GM06990 (cell line): ENCODE data around the gene SMTNL1.

Source experiments
- DNase-seq: peaks from one replicate; pipeline ENCODE4 v3.0.0-alpha.2; 2011; ENCODE audit not compliant: insufficient read length; ENCODE audit errors: extremely low read depth
- H3K27me3 ChIP-seq: replicated peaks from 2 replicates; pipeline ENCODE4 v1.6.0; 2011; ENCODE audit warnings: low read length; ENCODE audit not compliant: control insufficient read depth, insufficient read depth
- H3K36me3 ChIP-seq: 2 replicates; pipeline ENCODE4 v1.5.1; 2011; ENCODE audit warnings: low read length; ENCODE audit not compliant: control insufficient read depth, insufficient read depth
- H3K4me3 ChIP-seq: replicated peaks from 2 replicates; pipeline ENCODE4 v1.5.1; 2011; ENCODE audit warnings: low read depth, mild to moderate bottlenecking, control low read depth, low read length
- TF ChIP-seq, protein P1 (sequence below): IDR thresholded peaks from 2 replicates; pipeline ENCODE4 v1.5.1; 2011; ENCODE audit warnings: low read length, control low read depth, mild to moderate bottlenecking, inconsistent platforms; ENCODE audit not compliant: insufficient read depth, poor library complexity, severe bottlenecking

Gene SMTNL1

DNA sequence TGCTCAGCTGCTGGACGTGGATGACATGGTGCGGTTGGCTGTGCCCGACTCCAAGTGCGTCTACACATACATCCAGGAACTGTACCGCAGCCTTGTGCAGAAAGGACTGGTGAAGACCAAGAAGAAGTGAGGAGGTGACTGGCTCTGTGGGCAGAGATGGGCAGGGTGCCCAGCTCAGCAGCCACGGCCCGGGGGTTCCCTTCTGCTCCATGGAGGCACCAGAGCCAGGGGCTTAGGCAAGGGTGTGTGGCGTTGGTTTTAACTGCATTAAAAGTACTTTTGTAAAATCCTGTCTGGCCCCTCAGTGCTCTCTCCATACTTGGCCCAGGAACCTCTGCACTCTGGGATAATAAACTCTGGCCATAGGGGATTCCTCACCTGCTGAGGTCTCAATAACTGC lies 12.6 kb downstream of the SMTNL1 start:
- peaks cover 21% of the 10 kb centered on the region for H3K36me3 ChIP-seq
- TF ChIP-seq, protein P1, sequence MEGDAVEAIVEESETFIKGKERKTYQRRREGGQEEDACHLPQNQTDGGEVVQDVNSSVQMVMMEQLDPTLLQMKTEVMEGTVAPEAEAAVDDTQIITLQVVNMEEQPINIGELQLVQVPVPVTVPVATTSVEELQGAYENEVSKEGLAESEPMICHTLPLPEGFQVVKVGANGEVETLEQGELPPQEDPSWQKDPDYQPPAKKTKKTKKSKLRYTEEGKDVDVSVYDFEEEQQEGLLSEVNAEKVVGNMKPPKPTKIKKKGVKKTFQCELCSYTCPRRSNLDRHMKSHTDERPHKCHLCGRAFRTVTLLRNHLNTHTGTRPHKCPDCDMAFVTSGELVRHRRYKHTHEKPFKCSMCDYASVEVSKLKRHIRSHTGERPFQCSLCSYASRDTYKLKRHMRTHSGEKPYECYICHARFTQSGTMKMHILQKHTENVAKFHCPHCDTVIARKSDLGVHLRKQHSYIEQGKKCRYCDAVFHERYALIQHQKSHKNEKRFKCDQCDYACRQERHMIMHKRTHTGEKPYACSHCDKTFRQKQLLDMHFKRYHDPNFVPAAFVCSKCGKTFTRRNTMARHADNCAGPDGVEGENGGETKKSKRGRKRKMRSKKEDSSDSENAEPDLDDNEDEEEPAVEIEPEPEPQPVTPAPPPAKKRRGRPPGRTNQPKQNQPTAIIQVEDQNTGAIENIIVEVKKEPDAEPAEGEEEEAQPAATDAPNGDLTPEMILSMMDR: no peak
- DNase-seq: no peak
- no peak overlapping the region for H3K4me3 ChIP-seq
- H3K27me3 ChIP-seq: no peaks in the 10 kb centered on the region

DNA sequence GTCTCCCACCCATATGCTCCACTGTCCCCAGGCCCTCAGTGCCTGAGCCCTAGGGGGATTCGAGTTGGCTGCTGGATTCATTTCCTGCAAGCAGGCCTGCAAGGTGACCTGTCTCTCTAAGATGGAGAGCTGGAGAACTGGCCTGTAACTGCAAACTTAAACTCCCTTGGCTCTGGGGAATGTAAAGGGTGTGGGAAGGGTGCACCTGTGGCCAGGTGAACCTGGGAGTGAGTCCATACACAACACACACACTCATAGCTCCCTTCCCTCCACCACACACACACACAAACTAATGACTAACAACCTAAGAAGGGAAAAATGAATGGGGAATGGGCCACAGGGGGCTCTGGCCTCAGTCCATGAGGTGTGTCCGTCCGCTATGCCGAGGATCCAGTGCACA lies 14.5 kb downstream of the SMTNL1 start:
- no peak for DNase-seq
- H3K36me3 ChIP-seq: peaks cover 24% of the 10 kb centered on the region
- no peak overlapping the region for H3K4me3 ChIP-seq
- TF ChIP-seq, protein P1: no peak
- no peaks in the 10 kb centered on the region for H3K27me3 ChIP-seq

DNA sequence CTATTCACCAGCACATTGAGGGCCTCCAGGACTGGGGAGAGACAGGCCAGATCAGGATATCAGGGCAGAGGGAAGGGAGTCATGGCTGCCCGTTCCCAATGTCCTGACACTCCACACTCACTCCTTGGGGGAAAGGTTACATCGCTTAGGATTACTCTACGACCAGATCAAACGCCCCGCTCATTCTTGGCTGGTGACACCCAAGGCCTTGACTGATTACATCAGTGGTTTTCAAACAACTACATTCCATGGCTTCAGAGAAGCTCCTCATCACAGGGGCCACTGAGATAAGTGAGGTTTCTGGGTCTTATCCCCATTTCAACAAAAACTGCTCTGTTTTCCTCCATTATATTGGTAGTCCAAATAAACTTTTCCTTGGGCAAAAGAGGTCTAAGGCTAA lies 15.1 kb downstream of the SMTNL1 start:
- Histone ChIP-seq H3K27me3 (no peaks in the 10 kb centered on the region), H3K4me3 (no peak overlapping the region), H3K36me3 (peaks cover 24% of the 10 kb centered on the region)
- TF ChIP-seq, protein P1: no peak
- no peak for DNase-seq

DNA sequence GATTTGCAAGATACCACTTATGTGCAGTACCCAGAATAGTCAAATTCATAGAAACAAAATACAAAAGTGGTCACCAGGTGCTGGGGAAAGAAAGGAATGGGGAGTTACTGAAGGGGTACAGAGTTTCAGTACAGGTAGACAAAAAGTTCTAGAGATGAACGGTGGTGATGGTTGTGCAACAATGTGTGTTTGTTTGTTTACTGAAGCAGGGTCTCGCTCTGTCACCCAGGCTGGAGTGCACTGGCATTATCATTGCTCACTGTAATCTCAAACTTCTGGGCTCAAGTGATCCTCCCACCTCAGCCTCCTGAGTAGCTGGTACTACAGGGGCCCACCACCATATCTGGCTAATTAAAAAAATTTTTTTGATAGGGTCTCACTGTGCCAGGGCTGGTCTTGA lies 18.0 kb downstream of the SMTNL1 start:
- no peaks in the 10 kb centered on the region for H3K27me3 ChIP-seq
- TF ChIP-seq, protein P1: no peak
- H3K36me3 ChIP-seq: peaks cover 24% of the 10 kb centered on the region
- no peak overlapping the region for H3K4me3 ChIP-seq
- no peak for DNase-seq

- Histone ChIP-seq H3K36me3 (peaks cover 22% of the 10 kb centered on the region), H3K4me3 (no peak overlapping the region), H3K27me3 (no peaks in the 10 kb centered on the region)
- DNase-seq: no peak
- TF ChIP-seq, protein P1: no peak
These were observed 18.6 kb downstream of the SMTNL1 start for GRCh38 chr11:57556041-57556440.

DNA sequence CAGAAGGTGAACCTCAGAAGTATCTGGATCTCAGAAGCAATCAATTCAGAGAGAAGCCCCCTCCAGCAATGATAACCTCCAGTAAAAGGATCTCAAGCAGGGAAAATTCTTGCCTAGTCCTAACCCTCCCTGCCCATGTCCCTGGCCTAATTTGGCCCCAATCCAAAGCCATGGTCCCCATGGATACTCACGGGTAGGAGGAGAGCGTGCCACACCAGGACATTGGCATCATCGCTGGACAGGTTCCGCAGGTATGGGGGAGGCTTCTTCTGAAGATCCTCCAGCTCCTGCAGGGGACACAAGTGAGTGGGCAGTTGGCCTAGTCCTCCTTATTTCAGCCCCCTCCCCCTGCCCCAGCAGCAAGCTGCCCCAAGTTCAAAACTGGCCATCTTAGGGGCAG lies 22.8 kb downstream of the SMTNL1 start:
- Histone ChIP-seq H3K27me3 (no peaks in the 10 kb centered on the region), H3K4me3 (no peak overlapping the region)

More for the DNA sequence above, 22.8 kb downstream of the SMTNL1 start:
- DNase-seq: no peak
- TF ChIP-seq, protein P1: no peak
- peaks cover 10% of the 10 kb centered on the region for H3K36me3 ChIP-seq
